Measurements from ENCODE around the gene UGT3A2. TPM values are rescaled to one million over a fixed set of nuclear protein-coding genes. Genes with fewer than 3 reads are reported as not detected.

UGT3A2 gene
- total and polyA plus RNA-seq, 2 of the 8 experiments (the other 6 are each of a cell fraction or from before 2014, with no cell fraction given), result 19.4 to 28.8 TPM

DNA sequence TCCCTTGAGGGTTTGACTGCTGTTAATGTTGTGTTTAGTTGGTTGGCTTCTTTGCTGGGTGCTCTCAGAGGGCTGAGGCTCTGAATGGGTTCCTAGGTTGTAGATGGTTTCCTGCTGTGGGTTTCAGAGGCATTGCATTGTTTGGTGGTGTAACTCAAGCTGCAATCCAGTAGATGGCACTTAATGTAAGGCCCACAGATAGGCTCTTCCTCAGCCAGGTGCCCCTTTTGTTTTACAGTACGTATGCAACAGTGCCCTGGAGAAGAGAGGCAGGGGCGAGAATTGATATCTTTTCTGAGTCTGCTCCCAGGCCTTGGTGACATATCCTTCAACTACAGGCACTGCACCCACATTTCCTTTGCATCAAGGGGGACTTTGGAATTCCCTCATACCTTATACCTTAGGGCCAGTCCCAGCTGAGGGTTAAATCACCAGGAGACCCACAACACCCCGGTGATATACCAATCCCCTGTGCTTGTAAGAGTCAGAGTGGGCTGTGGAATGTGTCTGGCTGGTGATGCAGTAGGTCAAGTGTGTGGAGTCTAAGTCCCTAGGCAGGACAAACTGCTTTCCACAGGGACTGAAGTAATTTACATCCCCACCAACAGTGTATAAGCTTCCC lies 7.0 kb upstream of the UGT3A2 start (continued):
- no peak for TF ChIP-seq SAP30 (IDR thresholded peaks at IDR 0.05; ENCODE audit: insufficient read depth, insufficient replicate concordance, low read length)
- TF ChIP-seq SIX5 (IDR thresholded peaks at IDR 0.05; ENCODE audit: low read depth, low read length), result no peak
- TF ChIP-seq, protein P1, sequence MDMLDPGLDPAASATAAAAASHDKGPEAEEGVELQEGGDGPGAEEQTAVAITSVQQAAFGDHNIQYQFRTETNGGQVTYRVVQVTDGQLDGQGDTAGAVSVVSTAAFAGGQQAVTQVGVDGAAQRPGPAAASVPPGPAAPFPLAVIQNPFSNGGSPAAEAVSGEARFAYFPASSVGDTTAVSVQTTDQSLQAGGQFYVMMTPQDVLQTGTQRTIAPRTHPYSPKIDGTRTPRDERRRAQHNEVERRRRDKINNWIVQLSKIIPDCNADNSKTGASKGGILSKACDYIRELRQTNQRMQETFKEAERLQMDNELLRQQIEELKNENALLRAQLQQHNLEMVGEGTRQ (IDR thresholded peaks at IDR 0.05; ENCODE audit: low read length), result no peak
- peak; percentile 43 for TF ChIP-seq ASH2L (IDR thresholded peaks at IDR 0.05; ENCODE audit: low read length)
- TF ChIP-seq, protein P2, sequence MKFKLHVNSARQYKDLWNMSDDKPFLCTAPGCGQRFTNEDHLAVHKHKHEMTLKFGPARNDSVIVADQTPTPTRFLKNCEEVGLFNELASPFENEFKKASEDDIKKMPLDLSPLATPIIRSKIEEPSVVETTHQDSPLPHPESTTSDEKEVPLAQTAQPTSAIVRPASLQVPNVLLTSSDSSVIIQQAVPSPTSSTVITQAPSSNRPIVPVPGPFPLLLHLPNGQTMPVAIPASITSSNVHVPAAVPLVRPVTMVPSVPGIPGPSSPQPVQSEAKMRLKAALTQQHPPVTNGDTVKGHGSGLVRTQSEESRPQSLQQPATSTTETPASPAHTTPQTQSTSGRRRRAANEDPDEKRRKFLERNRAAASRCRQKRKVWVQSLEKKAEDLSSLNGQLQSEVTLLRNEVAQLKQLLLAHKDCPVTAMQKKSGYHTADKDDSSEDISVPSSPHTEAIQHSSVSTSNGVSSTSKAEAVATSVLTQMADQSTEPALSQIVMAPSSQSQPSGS (IDR thresholded peaks at IDR 0.05; ENCODE audit: low read length), result no peak
- TF ChIP-seq SP2 (IDR thresholded peaks at IDR 0.05; ENCODE audit: low read length), result no peak

Data from H1 (cell line).